T-helper 2 cell (primary cell): ENCODE data around the gene GPS2.

Experiments
- DNase-seq, 5 experiments: peaks; one replicate each; pipeline versions ENCODE4 v3.0.0 to v3.0.0-alpha.2; 2012 to 2022

GPS2 gene

DNA sequence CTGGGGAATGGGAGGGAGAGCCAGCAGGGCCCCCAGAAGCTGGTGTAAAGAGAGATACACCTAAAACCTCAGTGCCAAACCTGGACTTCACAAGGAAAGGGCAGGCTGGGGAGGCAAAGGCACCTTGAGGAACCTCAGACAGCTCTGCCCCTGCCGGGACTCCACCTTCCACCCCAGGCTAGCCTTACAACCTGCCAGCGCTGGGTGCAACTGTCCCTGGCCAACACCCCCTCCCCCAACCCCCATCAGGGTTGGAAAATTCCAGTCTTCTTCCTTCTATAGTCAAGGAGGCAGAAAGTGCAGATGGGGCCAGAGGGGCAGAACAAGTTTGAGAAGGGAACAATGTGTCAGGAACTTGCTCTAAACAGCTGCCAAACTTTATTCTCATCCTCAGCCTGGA, 23.0 kb downstream of the GPS2 start:
- DNase-seq, result no peak

DNA sequence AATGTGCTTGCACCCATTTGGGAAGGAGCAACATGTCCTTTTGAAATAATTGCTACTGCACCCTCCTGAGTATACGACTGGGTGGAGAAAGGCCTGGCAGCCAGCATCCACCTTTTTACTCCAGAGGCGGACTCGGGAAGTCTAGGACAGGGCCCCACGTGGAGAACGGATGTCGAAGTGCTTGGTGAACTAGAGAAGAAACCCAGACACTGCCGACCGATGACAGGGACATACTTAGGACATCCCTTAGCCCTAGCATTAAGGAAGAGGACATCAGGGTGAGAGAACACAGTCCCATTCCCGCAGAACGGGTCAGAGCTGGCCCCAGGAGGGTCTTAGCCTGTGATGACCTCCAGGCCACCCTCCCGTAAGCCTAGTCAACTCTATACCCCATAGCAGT, 24.5 kb downstream of the GPS2 start:
- DNase-seq, result no peak

DNA sequence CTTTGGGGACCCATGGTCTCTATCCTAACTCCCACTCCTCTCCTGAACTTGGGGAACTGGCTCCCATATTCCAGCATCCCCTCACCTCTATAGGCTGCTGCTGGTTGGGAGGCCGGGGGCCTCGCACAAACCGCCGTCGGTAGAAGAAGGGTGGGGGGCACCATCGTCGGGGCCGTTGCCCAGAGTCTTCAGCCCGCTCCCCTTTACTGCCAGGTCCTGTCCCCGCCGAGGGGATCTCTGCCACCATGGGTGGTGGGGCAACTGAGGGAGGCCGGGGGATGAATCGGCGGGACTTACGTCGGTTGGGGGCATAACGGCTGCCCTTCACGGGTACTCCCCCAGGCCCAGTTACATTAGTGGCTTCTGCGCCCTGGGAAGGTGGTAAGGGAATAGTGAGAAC, 25.0 kb downstream of the GPS2 start:
- no peak for DNase-seq

DNA sequence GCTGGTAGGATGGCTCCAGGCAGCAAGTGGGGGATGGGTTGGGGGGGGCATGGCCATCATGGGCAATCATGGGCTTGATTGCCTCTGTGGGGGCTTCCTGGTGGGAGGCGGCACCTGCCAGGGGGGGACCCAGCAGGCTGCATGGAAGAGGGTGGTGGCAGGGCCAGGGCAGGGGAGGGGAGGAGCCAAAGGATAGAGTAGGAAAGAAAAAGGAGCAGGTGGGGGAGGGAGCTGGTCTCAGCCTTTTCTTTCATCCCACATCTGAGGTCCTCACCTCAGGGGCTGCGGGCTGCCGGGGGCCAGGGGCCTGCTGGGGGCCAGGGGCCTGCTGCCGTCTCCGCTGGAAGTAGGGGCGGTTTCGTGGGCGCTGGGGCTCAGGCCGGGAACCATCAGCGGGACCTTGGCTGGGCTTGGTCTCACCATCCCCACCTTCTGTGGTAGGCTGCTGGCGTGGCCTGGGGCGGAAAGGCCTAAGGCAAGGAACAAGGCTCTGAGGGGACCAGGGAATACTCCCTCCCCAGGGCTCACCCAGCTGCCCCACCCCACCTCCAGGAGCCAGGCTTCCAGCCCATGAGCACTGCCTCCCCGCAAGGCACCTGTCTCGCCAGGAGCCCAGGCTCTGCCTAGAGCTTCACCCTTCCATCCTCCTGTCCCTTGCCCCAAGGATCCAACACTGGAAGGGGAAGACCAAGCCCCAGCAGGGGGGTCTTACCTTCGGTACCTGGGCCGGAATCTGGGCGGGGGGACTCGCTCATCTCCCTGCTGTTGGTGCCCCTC, 25.7 kb downstream of the GPS2 start:
- DNase-seq, result no peak

DNA sequence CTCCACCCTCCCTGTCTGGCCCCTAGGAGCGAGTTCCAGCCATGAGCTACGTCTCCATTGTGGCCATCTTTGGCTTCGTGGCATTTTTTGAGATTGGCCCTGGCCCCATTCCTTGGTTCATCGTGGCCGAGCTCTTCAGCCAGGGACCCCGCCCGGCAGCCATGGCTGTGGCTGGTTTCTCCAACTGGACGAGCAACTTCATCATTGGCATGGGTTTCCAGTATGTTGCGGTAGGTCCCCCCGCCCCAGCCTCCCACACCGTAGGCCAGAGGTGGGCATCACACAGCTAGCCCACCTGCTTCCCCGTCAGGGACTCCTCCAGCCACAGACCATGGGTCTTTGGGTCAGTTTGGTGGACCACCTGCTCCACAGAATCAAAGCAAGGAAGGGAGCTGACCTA, 29.5 kb downstream of the GPS2 start:
- DNase-seq, result no peak

DNA sequence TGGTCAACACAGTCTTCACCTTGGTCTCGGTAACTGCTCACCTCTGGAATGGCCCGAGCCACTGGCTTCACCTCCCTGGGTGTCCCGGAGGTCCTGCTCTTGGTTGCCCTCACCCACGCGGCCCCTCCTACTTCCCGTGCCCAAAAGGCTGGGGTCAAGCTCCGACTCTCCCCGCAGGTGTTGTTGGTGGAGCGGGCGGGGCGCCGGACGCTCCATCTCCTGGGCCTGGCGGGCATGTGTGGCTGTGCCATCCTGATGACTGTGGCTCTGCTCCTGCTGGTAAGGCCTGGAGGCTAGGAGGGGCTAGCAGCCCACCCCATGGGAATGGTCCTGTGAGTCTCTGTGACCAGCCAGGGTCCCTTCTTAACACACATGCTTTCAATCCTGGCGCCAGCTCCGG, 30.2 kb downstream of the GPS2 start:
- DNase-seq, result no peak

DNA sequence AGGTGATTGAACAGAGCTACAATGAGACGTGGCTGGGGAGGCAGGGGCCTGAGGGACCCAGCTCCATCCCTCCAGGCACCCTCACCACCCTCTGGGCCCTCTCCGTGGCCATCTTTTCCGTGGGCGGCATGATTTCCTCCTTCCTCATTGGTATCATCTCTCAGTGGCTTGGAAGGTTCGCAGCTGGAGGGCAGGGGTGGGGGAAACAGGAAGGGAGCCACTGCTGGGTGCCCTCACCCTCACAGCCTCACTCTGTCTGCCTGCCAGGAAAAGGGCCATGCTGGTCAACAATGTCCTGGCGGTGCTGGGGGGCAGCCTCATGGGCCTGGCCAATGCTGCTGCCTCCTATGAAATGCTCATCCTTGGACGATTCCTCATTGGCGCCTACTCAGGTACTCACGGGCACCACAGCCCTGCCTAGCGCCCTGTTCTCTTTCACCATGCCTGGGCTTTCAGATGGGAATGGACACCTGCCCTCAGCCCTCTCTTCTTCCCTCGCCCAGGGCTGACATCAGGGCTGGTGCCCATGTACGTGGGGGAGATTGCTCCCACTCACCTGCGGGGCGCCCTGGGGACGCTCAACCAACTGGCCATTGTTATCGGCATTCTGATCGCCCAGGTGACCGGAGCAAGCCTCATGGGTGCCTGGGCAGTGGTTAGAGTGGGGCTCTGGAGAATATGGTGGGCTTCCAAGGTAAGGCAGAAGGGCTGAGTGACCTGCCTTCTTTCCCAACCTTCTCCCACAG, 31.5 kb downstream of the GPS2 start:
- DNase-seq, result no peak

DNA sequence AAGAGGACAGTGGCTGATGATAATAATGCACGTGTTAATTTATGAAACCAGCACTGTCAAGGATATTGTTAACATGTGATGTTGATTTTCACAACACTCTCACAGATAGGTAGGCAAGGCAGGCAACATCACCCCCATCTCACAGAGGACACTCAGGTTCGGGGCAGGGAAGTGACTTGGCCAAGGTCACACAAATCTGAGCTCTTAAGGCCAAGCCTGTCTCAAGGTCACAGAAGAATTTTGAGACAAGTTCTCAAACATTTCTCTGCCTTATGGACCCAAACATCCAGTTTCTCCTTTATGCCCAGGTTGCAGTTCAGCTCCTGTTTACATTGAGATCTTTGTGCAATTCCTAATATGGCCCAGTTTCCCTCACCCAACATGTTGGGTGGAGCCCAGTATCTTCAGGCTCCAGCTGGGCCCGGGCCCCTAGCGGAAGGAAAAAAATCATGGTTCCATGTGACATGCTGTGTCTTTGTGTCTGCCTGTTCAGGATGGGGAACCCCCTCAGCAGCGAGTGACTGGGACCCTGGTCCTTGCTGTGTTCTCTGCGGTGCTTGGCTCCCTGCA, 32.3 kb downstream of the GPS2 start:
- no peak for DNase-seq

DNA sequence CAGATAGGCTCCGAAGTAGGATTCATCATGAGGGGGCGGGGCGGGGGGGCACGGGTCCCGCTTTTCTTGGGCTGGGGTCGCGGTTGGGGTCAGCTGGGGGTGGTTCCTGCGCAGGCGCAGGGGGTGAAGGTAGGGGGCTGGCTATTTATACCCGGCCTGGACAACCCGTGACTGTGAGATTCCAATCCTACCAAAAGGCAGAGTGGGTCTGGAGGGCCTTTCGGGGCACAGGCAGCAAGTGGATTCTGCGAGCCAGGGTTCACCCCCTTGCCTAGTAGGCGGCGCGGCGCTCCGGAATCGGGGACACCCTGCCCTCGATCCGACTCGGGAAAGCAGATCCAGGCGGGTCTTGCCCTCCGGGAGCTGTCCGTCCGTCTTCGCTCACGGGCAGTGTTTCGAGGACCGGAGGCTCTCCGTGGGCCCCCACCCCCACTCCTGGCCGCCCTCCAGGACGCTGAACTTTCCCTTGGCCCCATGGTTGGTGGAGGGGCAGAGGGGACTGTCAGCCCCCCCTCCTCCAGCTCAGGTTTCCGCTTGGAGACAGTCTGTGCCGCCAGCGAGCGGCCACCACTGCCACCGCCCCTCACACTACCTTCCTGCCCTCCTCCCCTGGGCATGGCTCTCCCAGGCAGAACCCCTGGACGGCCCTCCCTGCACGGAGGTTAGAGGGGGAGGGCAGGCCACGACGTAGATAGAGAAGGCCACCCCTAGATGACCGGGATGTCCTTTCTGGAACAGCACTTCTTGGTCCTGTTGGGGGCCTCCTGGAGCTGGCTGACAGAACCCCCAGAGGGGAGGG, 33.0 kb downstream of the GPS2 start:
- DNase-seq, result no peak

DNA sequence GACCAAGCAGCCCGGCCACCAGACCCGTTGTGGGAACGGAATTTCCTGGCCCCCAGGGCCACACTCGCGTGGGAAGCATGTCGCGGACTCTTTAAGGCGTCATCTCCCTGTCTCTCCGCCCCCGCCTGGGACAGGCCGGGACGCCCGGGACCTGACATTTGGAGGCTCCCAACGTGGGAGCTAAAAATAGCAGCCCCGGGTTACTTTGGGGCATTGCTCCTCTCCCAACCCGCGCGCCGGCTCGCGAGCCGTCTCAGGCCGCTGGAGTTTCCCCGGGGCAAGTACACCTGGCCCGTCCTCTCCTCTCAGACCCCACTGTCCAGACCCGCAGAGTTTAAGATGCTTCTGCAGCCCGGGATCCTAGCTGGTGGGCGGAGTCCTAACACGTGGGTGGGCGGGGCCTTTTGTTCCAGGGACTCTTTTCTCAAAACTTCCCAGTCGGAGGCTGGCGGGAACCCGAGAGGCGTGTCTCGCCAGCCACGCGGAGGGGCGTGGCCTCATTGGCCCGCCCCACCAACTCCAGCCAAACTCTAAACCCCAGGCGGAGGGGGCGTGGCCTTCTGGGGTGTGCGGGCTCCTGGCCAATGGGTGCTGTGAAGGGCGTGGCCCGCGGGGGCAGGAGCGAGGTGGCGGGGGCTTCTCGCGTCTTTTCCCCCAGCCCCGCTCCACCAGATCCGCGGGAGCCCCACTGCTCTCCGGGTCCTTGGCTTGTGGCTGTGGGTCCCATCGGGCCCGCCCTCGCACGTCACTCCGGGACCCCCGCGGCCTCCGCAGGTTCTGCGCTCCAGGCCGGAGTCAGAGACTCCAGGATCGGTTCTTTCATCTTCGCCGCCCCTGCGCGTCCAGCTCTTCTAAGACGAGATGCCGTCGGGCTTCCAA, 33.8 kb downstream of the GPS2 start, which contains the start of gene SLC2A4:
Gene SLC2A4 (plus strand): TSS at position 645 of the 879 bp plus-strand sequence. CDS start 217 bp downstream, at position 862.
- peak; percentile 61 to 86 (median 78) for DNase-seq

DNA sequence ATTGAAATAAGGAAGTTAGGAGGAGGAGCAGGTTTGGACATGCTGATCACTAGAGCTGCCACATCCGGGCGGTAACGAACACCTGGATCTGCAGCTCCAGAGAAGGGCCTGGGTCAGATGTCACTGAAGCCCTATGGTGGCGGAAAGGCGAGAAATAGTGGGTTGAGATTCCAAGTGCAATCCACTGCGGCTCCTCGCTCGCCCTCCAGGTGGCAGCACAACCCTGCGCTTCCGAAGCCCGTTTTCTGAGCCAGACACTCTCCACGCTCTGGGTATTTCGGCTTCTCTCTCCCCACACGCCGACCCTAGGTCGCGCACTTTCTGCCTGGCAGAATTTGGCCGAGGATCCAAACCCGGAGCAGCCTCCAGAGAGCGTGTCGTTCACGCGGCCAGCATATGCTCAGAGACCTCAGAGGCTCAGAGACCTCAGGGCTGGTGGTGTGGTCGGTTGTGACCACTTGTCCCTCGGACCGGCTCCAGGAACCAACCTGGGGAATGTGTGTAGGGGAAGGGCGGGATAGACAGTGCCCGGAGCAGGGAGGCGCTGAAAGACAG, 34.6 kb downstream of the GPS2 start:
- peak; percentile 67 to 81 (median 78) for DNase-seq

DNA sequence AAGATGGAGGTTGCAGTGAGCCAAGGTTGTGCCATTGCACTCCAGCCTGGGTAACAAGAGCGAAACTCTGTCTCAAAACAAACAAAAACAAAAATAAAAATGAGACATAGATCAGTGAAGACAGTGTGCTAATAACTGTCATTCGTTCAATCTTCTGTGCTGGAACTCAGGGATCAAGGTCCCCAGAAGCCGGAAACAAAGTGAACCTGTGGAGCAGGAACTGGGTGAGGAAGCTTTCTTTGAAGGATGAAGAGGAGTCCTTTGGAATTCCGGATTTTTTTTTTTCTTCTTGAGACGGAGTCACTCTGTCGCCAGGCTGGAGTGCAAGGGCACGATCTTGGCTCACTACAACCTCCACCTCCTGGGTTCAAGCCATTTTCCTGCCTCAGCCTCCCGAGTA, 35.7 kb downstream of the GPS2 start:
- no peak for DNase-seq

DNA sequence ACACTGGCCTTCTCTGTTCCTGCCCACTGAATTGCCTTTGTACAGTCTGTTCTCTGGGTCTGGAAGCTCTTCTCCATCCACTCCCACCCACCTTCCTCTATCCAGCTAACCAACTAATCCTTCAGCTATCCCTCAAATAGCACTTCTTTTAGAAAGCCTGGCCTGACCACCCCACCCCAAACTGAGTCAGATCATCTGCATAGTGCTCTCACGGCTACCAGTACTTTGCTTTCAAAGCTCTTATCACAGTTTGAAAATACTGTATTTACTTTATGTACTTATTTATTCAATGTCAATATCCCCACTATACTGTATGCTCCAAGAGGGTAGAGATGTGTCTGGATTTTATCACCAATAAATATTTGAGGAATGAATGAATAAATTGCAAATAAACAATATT, 48.4 kb downstream of the GPS2 start:
- no peak for DNase-seq

DNA sequence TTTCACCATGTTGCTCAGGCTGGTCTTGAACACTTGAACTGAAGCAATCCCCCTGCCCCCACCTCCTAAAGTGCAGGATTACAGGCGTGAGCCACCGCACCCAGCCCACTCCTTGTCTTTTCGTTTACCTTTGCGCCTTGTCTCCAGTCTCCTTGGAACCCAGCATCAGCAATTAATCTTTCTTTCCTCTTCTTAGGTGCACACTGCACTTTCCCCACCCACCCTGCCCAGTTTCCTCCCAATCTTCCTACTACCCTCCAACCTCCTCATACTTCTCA, 51.4 kb downstream of the GPS2 start:
- DNase-seq, result no peak

DNA sequence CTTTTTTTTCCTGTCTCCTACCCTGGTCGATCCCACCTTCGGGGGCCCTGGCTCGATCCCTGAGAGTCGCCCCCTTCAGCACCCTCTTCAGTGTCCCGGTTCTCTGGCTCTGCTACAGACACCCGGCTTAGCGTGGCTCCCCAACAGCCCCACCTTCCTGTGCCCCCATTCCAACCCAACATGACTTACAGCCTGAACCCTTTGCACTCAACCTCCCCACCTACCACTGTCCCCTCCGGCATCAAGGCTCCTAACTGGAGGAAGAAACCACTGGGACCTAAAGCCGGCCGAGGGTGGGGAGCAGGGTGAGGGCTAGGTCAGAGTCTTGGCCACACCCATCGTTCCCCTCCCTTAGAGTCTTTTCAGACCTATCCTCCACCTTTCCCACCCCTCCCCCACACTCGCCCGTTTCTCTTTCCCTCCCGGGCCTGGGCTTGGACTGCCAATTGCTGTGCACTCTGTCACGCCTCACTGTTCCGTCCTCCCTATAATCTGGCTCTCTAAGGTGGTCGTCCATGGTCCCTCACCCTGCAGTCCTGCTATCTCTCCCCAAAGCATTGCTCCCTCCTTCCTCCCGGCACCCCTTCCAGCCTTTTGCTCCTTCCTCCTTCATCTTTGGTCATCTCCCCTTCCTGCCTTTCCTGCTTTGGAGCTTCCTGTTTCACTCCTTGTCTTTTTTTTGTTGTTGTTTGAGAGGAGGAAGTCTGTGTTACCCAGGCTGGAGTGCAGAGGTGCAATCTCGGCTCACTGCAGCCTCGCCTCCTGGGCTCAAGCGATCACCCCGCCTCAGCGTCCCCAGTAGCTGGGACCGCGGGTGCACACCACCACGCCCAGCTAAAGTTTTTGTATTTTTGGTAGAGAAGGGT, 52.0 kb downstream of the GPS2 start:
- DNase-seq, result no peak
